Keratinocyte (primary cell): ENCODE results near the gene UBA7. TPM values are rescaled to one million over a fixed set of nuclear protein-coding genes. Genes with fewer than 3 reads are reported as not detected.

ENCODE experiments used
- DNase-seq: peaks from one replicate; pipeline ENCODE4 v3.0.0-alpha.2; 2011; ENCODE audit warnings: low read depth, missing footprints, low spot score
- FAIRE-seq: peaks from 2 replicates; lab custom pipeline; 2011; peaks lifted over from hg19 to GRCh38; lab: Jason Lieb, UNC
- H2AFZ ChIP-seq: 2 replicates; pipeline ENCODE4 v1.6.0; 2012; ENCODE audit warnings: low read length, control low read depth, inconsistent platforms; ENCODE audit not compliant: control insufficient read depth
- H3K27ac ChIP-seq: 2 replicates; pipeline ENCODE4 v1.5.1; 2011; ENCODE audit warnings: low read length; ENCODE audit not compliant: control insufficient read depth, insufficient read depth
- H3K27me3 ChIP-seq: 3 replicates; pipeline ENCODE4 v1.6.0; 2011; ENCODE audit warnings: low read length; ENCODE audit not compliant: control insufficient read depth, insufficient read depth; ENCODE audit errors: extremely low read depth
- H3K36me3 ChIP-seq, 2 experiments: 2 replicates in 1 of 2; 3 replicates in 1 of 2; pipeline ENCODE4 v1.5.1; 2011; ENCODE audit warnings: low read length in 2 of 2, mild to moderate bottlenecking in 1 of 2; ENCODE audit not compliant: control insufficient read depth in 2 of 2, insufficient read depth in 2 of 2; ENCODE audit errors: extremely low read depth in 1 of 2
- H3K4me1 ChIP-seq: 3 replicates; pipeline ENCODE4 v1.5.1; 2011; ENCODE audit warnings: low read length; ENCODE audit not compliant: control insufficient read depth, insufficient read depth; ENCODE audit errors: extremely low read depth
- H3K4me2 ChIP-seq: 3 replicates; pipeline ENCODE4 v1.6.0; 2011; ENCODE audit warnings: low read depth, low read length; ENCODE audit not compliant: control insufficient read depth, insufficient read depth; ENCODE audit errors: extremely low read depth
- H3K4me3 ChIP-seq, 3 experiments: fragments of 200-600 bp in 1 of 3; sonication (generic) in 1 of 3; 2 replicates in 2 of 3; 3 replicates in 1 of 3; pipeline ENCODE4 v1.5.1; 2011 to 2016; ENCODE audit warnings: low read length in 3 of 3, mild to moderate bottlenecking in 3 of 3, control low read depth in 2 of 3, inconsistent platforms in 1 of 3, low read depth in 1 of 3, mixed read lengths in 1 of 3, mixed run types in 1 of 3, moderate library complexity in 1 of 3; ENCODE audit not compliant: control insufficient read depth in 2 of 3, insufficient read depth in 2 of 3; ENCODE audit errors: extremely low read depth in 1 of 3
- H3K79me2 ChIP-seq: 2 replicates; pipeline ENCODE4 v1.6.0; 2012; ENCODE audit warnings: low read length; ENCODE audit not compliant: control insufficient read depth, insufficient read depth
- H3K9ac ChIP-seq: 3 replicates; pipeline ENCODE4 v1.6.0; 2011; ENCODE audit warnings: low read length; ENCODE audit not compliant: control insufficient read depth, insufficient read depth; ENCODE audit errors: extremely low read depth
- H3K9me1 ChIP-seq: 3 replicates; pipeline ENCODE4 v1.6.0; 2011; ENCODE audit warnings: low read length; ENCODE audit not compliant: control insufficient read depth, insufficient read depth; ENCODE audit errors: extremely low read depth
- H3K9me3 ChIP-seq: 2 replicates; pipeline ENCODE4 v1.5.1; 2012; ENCODE audit warnings: low read depth, low read length; ENCODE audit not compliant: control insufficient read depth
- H4K20me1 ChIP-seq: 3 replicates; pipeline ENCODE4 v1.6.0; 2011; ENCODE audit warnings: low read length; ENCODE audit not compliant: control insufficient read depth, insufficient read depth; ENCODE audit errors: extremely low read depth
- CTCF ChIP-seq, 3 experiments: IDR thresholded peaks in 1 of 3; conservative IDR thresholded peaks in 1 of 3; optimal IDR thresholded peaks in 1 of 3; 2 replicates in 2 of 3; 3 replicates in 1 of 3; pipeline versions ENCODE3 to v1.5.1; 2011; ENCODE audit warnings: low read length in 3 of 3, mild to moderate bottlenecking in 3 of 3, moderate library complexity in 2 of 3, control low read depth in 1 of 3, inconsistent platforms in 1 of 3; ENCODE audit not compliant: insufficient read depth in 2 of 3; ENCODE audit errors: extremely low read depth in 1 of 3
- EZH2 ChIP-seq: IDR thresholded peaks from one replicate; pipeline ENCODE4 v1.6.1; 2012; ENCODE audit warnings: inconsistent platforms, mild to moderate bottlenecking, low read length, moderate library complexity
- dilution Hi-C: fragments of 300-500 bp; cut with MboI; formaldehyde crosslinking; loops from one replicate; pipeline ENCODE4 v1.7.0; 2020; ENCODE audit warnings: low sequenced_read_pairs; ENCODE audit not compliant: extremely low pct_ligation_motif_present
- polyA plus RNA-seq, 5 experiments: library from polyadenylated mRNA; depleted of rRNA in 3 of 5; stranded (reverse) in 3 of 5; stranded (forward) in 1 of 5; unstranded in 1 of 5; fragments of >200 nt; gene quantifications; 1 replicate in 1 of 5; 2 replicates in 3 of 5; 3 replicates in 1 of 5; pipeline versions ENCODE4 v1.2.1 to v1.2.3, GENCODE V29; 2011 to 2012; ENCODE audit warnings: missing spikeins in 2 of 5, low read depth in 1 of 5, low replicate concordance in 1 of 5

Gene UBA7
- polyA plus RNA-seq, 1 donor (not counting 4 experiments of a cell fraction or from before 2014, with no cell fraction given), result 5.4 TPM

DNA sequence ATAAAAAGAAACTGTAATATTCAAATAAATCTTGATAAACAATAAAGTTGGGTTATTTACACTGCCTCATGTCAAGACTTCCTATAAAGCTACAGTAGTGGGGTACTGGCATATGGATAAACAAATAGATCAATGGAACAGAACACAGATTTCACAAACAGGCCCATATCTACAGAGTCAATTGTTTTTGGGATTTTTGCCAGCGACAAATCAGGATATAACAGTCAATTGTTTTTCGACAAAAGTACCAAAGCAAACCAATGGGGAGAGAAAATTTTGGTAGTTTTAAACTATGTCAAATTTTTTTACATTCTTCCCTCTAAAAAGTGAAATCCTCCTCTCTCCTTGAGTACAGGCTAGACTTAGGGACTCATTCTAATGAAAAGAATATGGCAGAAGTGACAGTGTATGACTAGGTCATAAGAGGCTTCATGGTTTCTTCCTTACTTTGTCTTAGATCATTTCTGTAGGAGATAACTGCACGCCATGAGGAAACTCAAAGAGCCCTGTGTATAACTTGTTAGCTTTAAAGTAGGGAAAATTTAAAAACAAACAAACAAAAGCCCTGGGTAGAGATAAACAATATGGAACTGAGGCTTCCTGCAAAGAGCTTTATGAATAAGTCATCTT is 44.4 kb downstream of the UBA7 start:
- Histone ChIP-seq H3K79me2 (peaks cover 59% of the 10 kb centered on the region), H3K27ac (no peak overlapping the region), H3K4me3 (no peak overlapping the region), H3K36me3 (peaks cover 3% of the 10 kb centered on the region in 2 experiments), H3K9me3 (no peaks in the 10 kb centered on the region), H3K9ac (no peak overlapping the region), H4K20me1 (peaks cover 4% of the 10 kb centered on the region), H2AFZ (no peak overlapping the region), H3K9me1 (peaks cover 3% of the 10 kb centered on the region), H3K27me3 (no peaks in the 10 kb centered on the region), H3K4me1 (no peaks in the 10 kb centered on the region), H3K4me2 (no peak overlapping the region)
- DNase-seq (no peak), FAIRE-seq (no peak)
- dilution Hi-C loops, result no loop called here
- no peak for TF ChIP-seq EZH2
- no peak for TF ChIP-seq CTCF (optimal IDR thresholded peaks at IDR 0.05 in 1 of 3, IDR thresholded peaks at IDR 0.05 in 1 of 3, conservative IDR thresholded peaks at IDR 0.05 in 1 of 3; ENCODE audit: extremely low read depth in 1 of 3, insufficient read depth in 2 of 3, low read length in 3 of 3)

GRCh38 chr3:49763981-49764380 is 49.8 kb downstream of the UBA7 start:
- H3K9me3 ChIP-seq, result no peaks in the 10 kb centered on the region
- dilution Hi-C loops, result no loop called here
- H3K27ac ChIP-seq, result no peak overlapping the region
- no peaks in the 10 kb centered on the region for H3K4me1 ChIP-seq
- FAIRE-seq (no peak), DNase-seq (no peak)
- H3K9me1 ChIP-seq, result no peaks in the 10 kb centered on the region
- H2AFZ ChIP-seq, result no peak overlapping the region
- no peaks in the 10 kb centered on the region for H3K36me3 ChIP-seq
- peaks cover 40% of the 10 kb centered on the region for H3K79me2 ChIP-seq
- H3K9ac ChIP-seq, result no peak overlapping the region
- TF ChIP-seq EZH2 (no peak), CTCF (optimal IDR thresholded peaks at IDR 0.05 in 1 of 3, IDR thresholded peaks at IDR 0.05 in 1 of 3, conservative IDR thresholded peaks at IDR 0.05 in 1 of 3; ENCODE audit: extremely low read depth in 1 of 3, insufficient read depth in 2 of 3, low read length in 3 of 3) (no peak)
- no peaks in the 10 kb centered on the region for H3K27me3 ChIP-seq
- no peaks in the 10 kb centered on the region for H4K20me1 ChIP-seq
- no peak overlapping the region for H3K4me3 ChIP-seq
- no peak overlapping the region for H3K4me2 ChIP-seq
